GM19395 (cell line): ENCODE results near the gene SCARB1.
A peak's percentile ranks its signal among the peaks of the same experiment; 100 is the strongest.

Experiments used
- ATAC-seq: cut with Tn5 transposase; IDR thresholded peaks from one replicate; pipeline ENCODE4 v1.9.1; 2021; ENCODE audit warnings: mild to moderate bottlenecking, moderate library complexity; ENCODE audit not compliant: unreplicated experiment

The SCARB1 gene

DNA sequence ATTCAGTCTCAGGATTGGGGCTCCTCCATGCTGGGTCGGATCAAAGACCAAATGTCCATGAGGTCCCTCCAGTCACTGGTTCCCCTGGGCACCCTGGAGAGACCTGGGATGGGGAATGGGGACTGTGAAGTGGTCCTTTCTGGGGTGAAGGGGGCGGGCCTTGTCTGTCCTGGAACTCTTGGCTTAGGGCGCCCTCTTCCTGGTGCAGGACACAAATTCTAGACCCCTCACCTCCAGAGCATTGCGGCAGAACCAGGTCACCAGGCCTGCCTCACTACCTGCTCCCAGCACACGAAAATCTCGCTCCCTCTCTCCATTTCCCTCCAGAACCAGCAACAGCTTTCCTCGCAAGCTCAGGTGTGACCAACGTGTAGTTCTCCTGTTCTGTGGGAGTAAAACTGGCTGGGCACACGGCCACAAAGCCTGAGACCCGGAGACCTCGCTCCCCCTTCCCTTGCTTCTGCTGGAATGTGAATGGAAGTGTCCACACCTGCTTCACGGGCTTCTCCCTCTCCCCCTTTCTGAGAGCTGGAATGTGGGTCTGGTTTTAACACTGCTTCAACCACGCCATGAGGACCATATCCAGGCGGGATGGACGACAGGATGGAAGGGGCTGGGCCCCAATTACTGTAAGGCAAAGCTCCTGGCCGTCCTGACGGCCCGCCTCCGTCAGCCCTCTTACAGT lies 112.7 kb downstream of the SCARB1 start:
- no peak for ATAC-seq

- ATAC-seq = no peak
Observed at GRCh38 chr12:124750149-124750656, 113.5 kb downstream of the SCARB1 start.

DNA sequence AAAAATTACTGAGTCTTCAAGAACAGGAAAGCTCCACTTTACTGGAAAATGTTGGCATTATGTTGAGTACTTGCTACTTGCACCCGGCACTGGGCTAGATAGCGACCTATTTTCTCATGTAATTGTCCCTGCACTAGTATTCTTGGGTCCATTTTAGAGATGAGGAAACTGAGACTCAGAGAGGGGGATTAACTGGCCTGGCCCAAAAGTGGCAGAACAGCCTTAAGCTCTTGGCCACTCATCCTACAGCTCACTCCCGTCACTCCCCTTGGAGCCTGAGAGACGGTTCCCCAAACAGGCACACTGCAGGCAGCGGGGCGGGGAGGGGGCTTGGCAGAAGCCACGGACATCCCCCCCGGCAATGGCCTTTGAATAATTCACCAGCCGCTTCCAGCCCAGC lies 113.9 kb downstream of the SCARB1 start:
- ATAC-seq = no peak

- ATAC-seq = no peak
Observed at GRCh38 chr12:124747426-124748161, 116.1 kb downstream of the SCARB1 start.

DNA sequence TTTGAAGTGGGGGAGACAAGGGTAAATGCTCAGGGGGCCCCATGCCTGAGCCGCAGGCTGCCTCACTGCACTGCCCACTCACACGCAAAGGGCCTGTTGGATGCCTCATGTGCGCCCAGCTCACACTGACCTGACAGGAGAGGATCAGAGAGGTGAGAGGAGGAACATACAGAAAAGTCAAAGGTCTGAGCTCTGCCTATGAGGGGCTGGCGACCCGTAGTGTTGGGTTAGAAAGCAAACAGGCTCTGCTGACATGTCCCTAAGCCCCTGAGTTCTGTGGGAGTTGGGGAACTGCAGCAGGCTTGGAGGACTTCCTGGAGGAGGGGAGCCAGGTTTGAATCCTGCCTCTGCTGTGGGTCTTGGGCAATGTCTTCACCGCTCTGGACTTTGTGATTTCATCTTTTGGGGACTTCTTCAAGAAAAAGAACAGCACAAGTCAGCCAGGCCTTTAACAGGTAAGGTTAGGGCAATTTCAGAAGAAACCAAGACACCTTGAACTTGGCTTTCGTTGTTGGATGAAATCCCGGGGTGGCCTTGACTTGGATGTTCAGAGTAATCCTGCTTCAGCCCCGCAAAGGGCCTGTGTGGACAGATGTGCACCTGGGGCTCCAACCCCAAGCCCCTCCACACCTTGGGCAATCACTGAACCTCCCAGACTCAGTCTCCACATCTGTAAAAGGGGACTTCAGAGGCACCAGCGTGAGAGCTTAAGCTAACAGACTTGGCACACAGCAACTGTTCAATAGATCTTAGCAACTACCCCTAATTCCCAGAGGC lies 116.8 kb downstream of the SCARB1 start:
- ATAC-seq = no peak

- ATAC-seq = peak; percentile 45
Observed at GRCh38 chr12:124745891-124746570, 117.6 kb downstream of the SCARB1 start.

GRCh38 chr12:124745465-124745890 lies 118.2 kb downstream of the SCARB1 start:
- ATAC-seq = no peak

DNA sequence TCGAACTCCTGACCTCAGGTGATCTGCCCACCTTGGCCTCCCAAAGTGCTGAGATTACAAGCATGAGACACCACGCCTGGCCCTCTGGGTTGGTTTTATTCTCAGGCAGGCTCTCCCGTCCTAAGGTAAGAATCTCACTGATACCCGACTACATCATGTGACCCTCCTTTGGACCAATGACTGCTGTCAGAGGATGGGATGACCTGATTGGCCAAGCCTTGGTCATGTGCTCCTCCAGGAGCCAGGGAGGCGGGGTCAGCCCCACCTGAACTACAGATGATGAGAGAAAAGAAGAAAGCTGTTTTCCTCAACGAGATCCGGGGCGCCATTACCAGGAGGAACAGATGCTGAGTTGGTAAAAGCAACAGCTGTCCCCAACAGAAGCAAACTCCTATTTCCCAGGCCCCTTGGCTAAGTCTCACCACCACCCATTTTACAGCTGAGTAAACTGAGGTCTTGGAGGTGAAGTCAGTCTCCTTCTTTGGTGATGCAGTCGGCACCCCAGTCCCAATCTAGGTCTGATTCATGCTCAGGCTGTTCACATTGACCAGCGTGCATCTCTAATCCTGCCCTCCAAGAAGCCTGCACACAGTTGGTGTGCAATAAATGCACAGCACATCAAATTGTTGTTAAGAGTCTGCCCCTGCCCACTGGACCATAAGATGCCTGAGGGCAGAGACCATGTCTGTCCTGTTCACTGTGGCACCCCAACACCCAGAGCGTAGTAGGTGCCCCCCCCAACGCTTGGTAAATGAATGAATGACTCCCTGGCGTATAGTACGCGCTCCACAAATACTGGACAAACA lies 118.8 kb downstream of the SCARB1 start:
- ATAC-seq = no peak

DNA sequence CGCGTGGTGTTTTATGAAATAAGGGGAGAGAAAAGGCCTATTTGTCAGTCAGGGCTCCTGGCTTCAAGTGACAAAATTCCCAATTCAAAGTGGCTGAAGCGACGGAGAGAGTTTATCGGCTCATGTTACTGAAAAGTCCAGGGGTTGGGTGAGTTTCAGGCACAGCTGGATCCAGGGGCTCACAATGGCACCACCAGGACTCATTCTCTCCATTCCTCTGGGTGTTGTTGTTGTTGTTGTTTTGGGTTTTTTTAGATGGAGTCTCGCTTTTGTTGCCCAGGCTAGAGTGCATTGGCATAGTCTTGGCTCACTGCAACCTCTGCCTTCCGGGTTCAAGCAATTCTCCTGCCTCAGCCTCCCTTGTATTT lies 119.4 kb downstream of the SCARB1 start:
- no peak for ATAC-seq

DNA sequence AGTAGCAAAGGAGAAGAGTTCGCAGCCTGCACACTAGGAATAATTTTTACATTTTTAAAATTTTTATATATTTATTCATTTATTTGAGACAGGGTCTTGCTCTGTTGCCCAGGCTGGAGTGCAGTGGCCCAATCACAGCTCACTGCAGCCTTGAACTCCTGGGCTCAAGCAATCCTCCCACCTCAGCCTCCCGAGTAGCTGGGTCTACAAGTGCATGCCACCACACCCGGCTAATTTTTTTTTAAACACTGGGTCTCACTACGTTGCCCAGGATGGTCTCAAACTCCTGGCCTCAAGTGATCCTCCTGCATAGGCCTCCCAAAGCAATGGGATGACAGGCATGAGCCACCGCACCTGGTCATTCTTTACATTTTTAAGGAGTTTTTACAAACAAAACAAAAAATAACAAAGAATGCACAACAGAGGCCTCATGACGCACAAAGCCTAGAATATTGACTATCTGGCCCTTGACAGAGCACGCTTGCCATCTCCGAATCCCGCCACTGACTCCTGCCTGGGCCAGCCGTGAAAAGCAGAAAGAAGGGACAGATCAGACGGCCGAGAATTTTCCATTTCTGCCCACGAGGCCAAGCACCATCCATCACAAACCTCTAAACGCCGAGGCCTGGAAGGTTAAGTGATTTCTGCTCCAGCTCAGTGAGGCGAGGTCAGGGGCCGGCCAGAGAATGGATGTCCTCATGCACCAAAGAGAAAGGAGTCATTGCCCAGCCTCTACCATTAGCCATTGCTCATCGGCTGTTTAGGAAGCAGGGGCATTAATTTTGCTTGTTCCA lies 120.0 kb downstream of the SCARB1 start:
- ATAC-seq = no peak

DNA sequence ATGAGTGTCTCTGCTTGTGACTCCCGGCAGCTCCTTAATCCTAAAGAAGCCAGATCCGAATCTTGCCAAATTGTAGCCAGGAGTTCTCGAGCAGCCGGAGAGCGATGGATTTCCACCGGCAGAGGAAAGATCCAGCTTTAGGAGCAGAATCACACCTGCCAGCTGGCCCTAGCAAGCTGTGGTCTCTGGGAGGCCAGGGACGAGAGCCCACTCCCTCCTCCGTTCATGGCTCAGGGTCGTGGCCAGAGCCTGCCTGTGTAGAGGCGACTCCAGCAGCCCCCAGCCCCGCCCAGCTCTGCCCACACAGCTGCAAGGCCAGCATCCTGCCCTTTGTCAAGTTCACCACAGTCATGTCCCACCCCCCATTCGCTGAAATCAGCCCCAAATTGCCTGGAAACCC lies 121.0 kb downstream of the SCARB1 start:
- ATAC-seq = no peak

DNA sequence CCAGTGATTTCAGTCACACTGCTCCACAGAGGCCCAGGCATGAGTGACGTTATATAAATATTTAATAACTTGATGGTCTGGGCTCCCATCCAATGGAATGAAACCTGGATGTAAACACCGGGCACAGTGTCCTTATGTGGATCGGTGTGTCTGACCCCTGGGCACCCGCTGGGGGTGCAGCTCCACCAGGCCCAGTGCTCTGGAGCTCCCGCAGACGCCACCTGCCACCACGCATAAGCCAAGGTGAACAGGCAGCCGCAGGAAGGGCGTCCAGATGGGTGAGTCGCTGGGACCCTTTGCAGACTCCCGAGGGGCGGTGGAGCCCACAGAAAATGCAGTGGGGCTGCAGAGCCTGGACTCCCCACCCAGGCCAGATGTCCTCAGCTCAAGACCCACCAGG lies 121.6 kb downstream of the SCARB1 start:
- no peak for ATAC-seq

DNA sequence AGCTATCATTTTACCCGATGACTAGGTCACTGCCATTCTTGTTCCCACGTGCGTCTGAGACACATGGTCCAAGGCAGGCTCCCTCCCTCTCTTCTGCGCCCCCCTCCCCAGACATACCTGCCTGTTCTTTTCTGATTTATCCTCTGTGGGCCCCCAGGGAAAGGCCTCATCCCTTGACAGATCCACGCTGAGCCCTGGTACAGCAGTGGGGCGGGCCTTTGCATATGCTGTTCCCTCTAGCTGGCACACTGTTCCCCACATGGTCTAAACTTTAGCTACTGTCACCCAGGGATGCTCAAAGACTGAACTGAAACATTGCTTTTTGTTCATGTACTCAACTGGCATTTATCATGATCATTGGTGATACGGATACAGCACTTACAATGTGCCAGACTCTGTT lies 122.5 kb downstream of the SCARB1 start:
- ATAC-seq = no peak

DNA sequence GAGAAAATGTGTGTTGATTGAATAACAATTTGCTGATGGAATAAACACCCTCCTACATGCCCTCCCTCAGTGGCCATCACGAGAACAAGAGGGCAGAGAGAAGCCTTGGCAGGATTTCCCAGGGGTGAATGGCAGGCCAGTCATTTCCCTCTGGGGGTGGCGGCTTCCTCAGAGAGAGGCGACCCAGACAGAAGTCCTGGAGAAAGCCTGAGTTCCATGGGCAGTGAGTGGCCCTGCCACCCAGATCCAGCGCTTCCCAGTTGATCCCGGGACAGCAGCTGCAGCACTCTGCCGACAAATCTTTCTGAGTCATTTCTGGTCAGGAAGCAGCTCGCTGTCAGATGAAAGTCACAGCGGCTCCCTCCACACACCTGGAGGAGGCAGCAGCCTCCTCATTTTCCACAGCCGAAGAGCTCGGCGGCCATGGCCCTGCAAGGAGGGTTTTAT lies 123.0 kb downstream of the SCARB1 start:
- ATAC-seq = no peak

- no peak for ATAC-seq
Observed at GRCh38 chr12:124739953-124740561, 123.6 kb downstream of the SCARB1 start.

DNA sequence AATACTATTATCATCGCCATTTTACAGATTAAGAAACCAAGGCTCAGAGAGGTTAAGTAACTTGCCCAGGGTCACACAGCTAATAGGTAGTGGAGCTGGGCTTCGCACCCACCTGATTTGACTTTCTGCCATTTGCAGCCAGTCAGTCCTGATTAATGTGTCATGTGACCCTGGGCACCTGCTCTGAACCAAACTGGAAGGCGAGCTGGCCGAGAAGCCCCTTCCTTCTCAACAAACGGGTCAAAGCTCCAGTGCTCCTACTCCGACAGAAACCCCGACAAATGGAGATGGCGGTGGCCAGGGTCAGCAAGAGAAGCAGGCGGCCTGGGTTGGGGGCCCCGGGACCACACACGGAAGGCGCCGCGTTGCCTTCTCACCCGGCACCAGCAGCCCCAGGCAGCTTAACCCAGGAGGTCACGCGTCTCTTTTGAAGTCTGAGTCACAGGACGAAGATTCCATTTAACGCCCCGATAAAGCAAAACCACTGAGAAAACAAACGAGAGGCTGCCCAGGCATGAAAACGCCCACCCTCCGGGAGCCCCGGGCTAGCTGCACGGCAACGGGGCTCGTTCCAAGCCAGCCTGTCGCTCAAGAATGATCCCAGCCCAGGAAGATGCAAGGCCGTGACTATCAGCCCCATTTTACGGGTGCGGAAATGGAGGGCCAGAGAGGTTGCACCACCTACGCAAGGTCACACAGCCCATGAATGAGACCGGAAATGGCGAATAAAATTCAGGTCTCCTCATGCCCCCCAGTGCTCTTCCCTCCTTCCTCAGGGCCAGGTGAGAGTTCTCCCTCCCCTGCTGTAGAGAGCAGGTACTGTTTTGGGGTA lies 124.8 kb downstream of the SCARB1 start:
- no peak for ATAC-seq

GRCh38 chr12:124737772-124738635 lies 125.7 kb downstream of the SCARB1 start:
- ATAC-seq = no peak
